K562 (cell line): Measurements from ENCODE around the gene CDT1. TPM values are rescaled to one million over a fixed set of nuclear protein-coding genes. Genes with fewer than 3 reads are reported as not detected.

ENCODE experiments used
- ATAC-seq: fragments of 200-7000 bp; cut with Tn5 transposase; 3 replicates; pipeline ENCODE4 v1.9.1; 2020; ENCODE audit warnings: moderate library complexity
- BruUV-seq: library from RNA; stranded (reverse); fragments of 400-500 nt; replicated peaks from 2 replicates; lab custom pipeline; 2021; lab: Mats Ljungman, UMichigan
- CTCF ChIA-PET: fragments of 300-600 bp; formaldehyde crosslinking; extraction: SDS; loops from one replicate; lab custom pipeline; 2021; ENCODE audit warnings: low intra/inter-chr PET ratio; lab: Yijun Ruan, JAX
- POLR2A ChIA-PET: fragments of 300-600, 350-650 bp; sonication (Branson Sonifier 250); formaldehyde crosslinking; extraction: SDS; loops from one replicate; lab custom pipeline; 2021; ENCODE audit warnings: antibody characterized with exemption, inconsistent platforms; lab: Yijun Ruan, JAX
- DNase-seq, 4 experiments: peaks; one replicate each; pipeline versions ENCODE4 v3.0.0 to v3.0.0-alpha.2; 2011 to 2018; ENCODE audit warnings: low spot score in 3 of 4, mixed read lengths in 3 of 4; ENCODE audit errors: extremely low read depth in 1 of 4
- FAIRE-seq: peaks from 2 replicates; lab custom pipeline; 2011; peaks lifted over from hg19 to GRCh38; lab: Jason Lieb, UNC
- H2AFZ ChIP-seq: 2 replicates; pipeline ENCODE4 v1.6.0; 2011; ENCODE audit warnings: low read depth, low read length, control low read depth, inconsistent platforms
- H3K27ac ChIP-seq: fragments of 200-600 bp; 3 replicates; pipeline ENCODE4 v1.8.0; 2011; ENCODE audit warnings: low read depth, mild to moderate bottlenecking, control low read depth, inconsistent platforms, low read length, moderate library complexity, mixed read lengths; ENCODE audit errors: extremely low read depth
- H3K27me3 ChIP-seq, 2 experiments: fragments of 300-600 bp in 1 of 2; 2 replicates in 1 of 2; 3 replicates in 1 of 2; pipeline versions ENCODE4 v1.6.0 to v1.8.0; 2011; ENCODE audit warnings: inconsistent platforms in 2 of 2, low read length in 2 of 2, mild to moderate bottlenecking in 1 of 2, mixed read lengths in 1 of 2, moderate library complexity in 1 of 2; ENCODE audit not compliant: control insufficient read depth in 2 of 2, insufficient read depth in 2 of 2
- H3K36me3 ChIP-seq: fragments of 300-600 bp; 3 replicates; pipeline ENCODE4 v1.8.0; 2011; ENCODE audit warnings: mild to moderate bottlenecking, low read length, inconsistent platforms; ENCODE audit not compliant: control insufficient read depth, insufficient read depth
- H3K4me1 ChIP-seq, 2 experiments: fragments of 200-600 bp in 1 of 2; replicated peaks in 1 of 2; 2 replicates in 1 of 2; 3 replicates in 1 of 2; pipeline versions ENCODE4 v1.5.1 to v1.8.0; 2011; ENCODE audit warnings: inconsistent platforms in 2 of 2, low read length in 2 of 2, mild to moderate bottlenecking in 1 of 2, mixed read lengths in 1 of 2, moderate library complexity in 1 of 2; ENCODE audit not compliant: control insufficient read depth in 2 of 2, insufficient read depth in 2 of 2
- H3K4me2 ChIP-seq: 2 replicates; pipeline ENCODE4 v1.6.1; 2011; ENCODE audit warnings: low read length, control low read depth, inconsistent platforms, mixed read lengths; ENCODE audit not compliant: insufficient read depth
- H3K4me3 ChIP-seq: fragments of 200-600 bp; sonication (generic), shearing (Covaris generic); 2 replicates; pipeline ENCODE4 v1.5.1; 2016; ENCODE audit warnings: control low read depth, inconsistent platforms
- H3K79me2 ChIP-seq: fragments of 200-600 bp; 3 replicates; pipeline ENCODE4 v1.8.0; 2011; ENCODE audit warnings: low read length, inconsistent platforms; ENCODE audit not compliant: control insufficient read depth, insufficient read depth
- H3K9ac ChIP-seq, 2 experiments: 2 replicates each; pipeline versions ENCODE4 v1.6.0 to v1.6.1; 2011; ENCODE audit warnings: low read depth in 2 of 2, low read length in 2 of 2, control low read depth in 1 of 2, inconsistent platforms in 1 of 2, mild to moderate bottlenecking in 1 of 2, mixed read lengths in 1 of 2; ENCODE audit not compliant: insufficient read depth in 1 of 2
- H3K9me1 ChIP-seq: one replicate; pipeline ENCODE4 v1.6.0; 2011; ENCODE audit warnings: inconsistent platforms, mild to moderate bottlenecking, low read length, moderate library complexity; ENCODE audit not compliant: control insufficient read depth, insufficient read depth
- H3K9me3 ChIP-seq: replicated peaks from 2 replicates; pipeline ENCODE4 v1.5.1; 2011; ENCODE audit warnings: low read depth, low read length, inconsistent platforms; ENCODE audit not compliant: control insufficient read depth, insufficient read depth
- H4K20me1 ChIP-seq: replicated peaks from 2 replicates; pipeline ENCODE4 v1.6.1; 2011; ENCODE audit warnings: low read length, inconsistent platforms, mixed read lengths; ENCODE audit not compliant: control insufficient read depth, insufficient read depth
- ATF7 ChIP-seq: fragments of 450-650 bp; IDR thresholded peaks from 2 replicates; pipeline ENCODE4 v1.7.1; 2014; ENCODE audit warnings: mild to moderate bottlenecking, moderate library complexity
- BDP1 ChIP-seq: IDR thresholded peaks from 3 replicates; pipeline ENCODE4 v1.6.1; 2011; ENCODE audit not compliant: insufficient read length, insufficient read depth
- ELF1 ChIP-seq: fragments of 200-800 bp; sonication (Bioruptor generic); IDR thresholded peaks from 2 replicates; pipeline ENCODE4 v1.6.1; 2016; ENCODE audit warnings: missing genetic modification characterization, missing compliant biosample characterization
- ZBTB34 ChIP-seq: fragments of 250-450 bp; sonication (Bioruptor Pico); IDR thresholded peaks from 2 replicates; pipeline ENCODE4 v1.8.0; 2021; ENCODE audit warnings: mild to moderate bottlenecking, moderate library complexity
- ZBTB43 ChIP-seq: sonication (generic); formaldehyde crosslinking; IDR thresholded peaks from 2 replicates; pipeline ENCODE4 v1.8.0; 2023; ENCODE audit warnings: mild to moderate bottlenecking, missing genetic modification reagents
- ZC3H4 ChIP-seq: sonication (generic); formaldehyde crosslinking; IDR thresholded peaks from 2 replicates; pipeline ENCODE4 v1.9.0; 2021; ENCODE audit warnings: missing genetic modification reagents, borderline replicate concordance
- ZNF282 ChIP-seq: sonication (generic); formaldehyde crosslinking; IDR thresholded peaks from 2 replicates; pipeline ENCODE4 v1.8.1; 2023; ENCODE audit warnings: missing genetic modification reagents
- ZNF696 ChIP-seq: fragments of 250-450 bp; sonication (Bioruptor Pico); conservative IDR thresholded peaks from 2 replicates; pipeline ENCODE4 v1.4.0; 2020; ENCODE audit warnings: mild to moderate bottlenecking, moderate library complexity
- WGBS: fragments of 100-300 bp; shearing (Covaris generic); methylation state at CpG from one replicate; pipeline ENCODE4 v1.1.6; 2016; ENCODE audit warnings: low coverage, mixed read lengths; ENCODE audit not compliant: insufficient coverage; ENCODE audit errors: missing lambda C conversion rate; 5-methylcytosine and 5-hydroxymethylcytosine counted together
- in situ Hi-C: fragments of 300-500 bp; cut with MboI; formaldehyde crosslinking; loops from 4 replicates; pipeline ENCODE4 v1.15.0; 2018; ENCODE audit warnings: inconsistent platforms, mixed read lengths
- intact Hi-C: fragments of 100-400 bp; cut with micrococcal nuclease; formaldehyde crosslinking; loops from 2 replicates; pipeline ENCODE4 v1.14.2; 2022
- polyA plus RNA-seq, 8 experiments: library from polyadenylated mRNA; depleted of rRNA in 4 of 8; stranded (reverse) in 5 of 8; unstranded in 3 of 8; fragments of >200 nt; fragmentation: Nextera tagmentation in 2 of 8; fragmentation: Illumina TruSeq in 1 of 8; extraction: Ambion mirVana in 2 of 8; extraction: Trizol in 1 of 8; gene quantifications; 2 replicates each; pipeline versions ENCODE4 v1.2.1 to v1.2.3, GENCODE V29; 2011 to 2014; ENCODE audit warnings: inconsistent platforms in 1 of 8, missing spikeins in 1 of 8
- total RNA-seq, 7 experiments: library from RNA; depleted of rRNA in 6 of 7; stranded (reverse); fragments of >200 nt in 6 of 7; fragmentation: Illumina TruSeq in 2 of 7; extraction: Trizol in 2 of 7; gene quantifications; 2 replicates each; pipeline versions ENCODE4 v1.2.1 to v1.2.3, GENCODE V29; 2011 to 2021; ENCODE audit warnings: low replicate concordance in 1 of 7
- TF ChIP-seq, protein P1 (sequence below): fragments of 450-650 bp; IDR thresholded peaks from 2 replicates; pipeline ENCODE4 v1.6.1; 2018; ENCODE audit not compliant: partially characterized antibody
- TF ChIP-seq, protein P2 (sequence below): fragments of 250-450 bp; sonication (Bioruptor Pico); IDR thresholded peaks from 2 replicates; pipeline ENCODE4 v1.5.0; 2021; ENCODE audit warnings: mild to moderate bottlenecking, moderate library complexity

The CDT1 gene
- total and polyA plus RNA-seq, 9 of the 15 experiments (the other 6 are each of a cell fraction or from before 2014, with no cell fraction given) = 0.92 to 178 (median 14.2) TPM

DNA sequence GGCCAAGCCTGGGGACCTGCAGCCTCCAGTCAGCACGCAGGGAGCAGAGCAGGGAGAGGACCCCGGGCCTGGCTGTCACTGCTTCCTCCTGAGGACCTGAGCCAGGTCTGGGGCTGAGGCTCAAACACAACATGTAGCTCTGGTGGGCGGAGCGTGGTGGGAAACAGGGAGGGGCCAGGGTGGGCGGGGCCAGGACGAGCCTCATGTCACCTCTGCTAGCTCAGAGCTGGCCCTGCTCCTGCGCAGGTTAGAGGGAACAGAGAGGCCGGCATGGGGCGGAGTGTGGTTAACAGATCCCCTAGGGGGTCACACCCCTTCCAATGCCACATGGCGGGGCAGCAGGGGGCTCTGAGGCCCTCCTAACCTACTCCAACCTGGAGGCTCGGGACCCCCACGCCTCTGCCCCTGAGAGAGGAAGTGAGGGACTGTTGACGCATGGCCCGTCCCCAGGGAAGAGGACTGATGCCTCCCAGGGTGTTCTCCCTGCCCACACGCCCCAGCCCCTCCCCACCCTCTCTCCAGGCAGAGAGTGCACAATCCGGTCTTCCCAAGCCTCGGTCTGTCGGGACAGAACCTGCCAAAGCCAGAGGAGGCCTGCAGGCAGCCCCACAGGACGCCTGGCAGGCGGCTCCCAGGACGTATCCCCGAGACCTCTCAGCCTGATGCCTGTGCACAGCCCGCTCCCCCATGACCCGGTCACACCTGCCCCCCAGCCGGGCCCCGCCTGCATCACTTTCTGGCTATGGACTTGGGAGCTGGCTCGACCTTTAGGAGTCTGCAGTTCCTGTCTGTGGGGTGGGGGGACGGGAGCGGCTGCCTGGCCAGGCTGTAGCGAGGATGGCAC lies 33.8 kb upstream of the CDT1 start:
- FAIRE-seq (peak; percentile 72), DNase-seq (peak; percentile 85 to 97 (median 90)), ATAC-seq (peak; percentile 63)
- TSS peak; percentile 74 for BruUV-seq
- Histone ChIP-seq H3K36me3 (peaks cover 66% of the 10 kb centered on the region), H3K27me3 (no peaks in the 10 kb centered on the region), H3K4me1 (peaks cover 72 to 99% of the 10 kb centered on the region in 2 experiments), H3K9me3 (no peaks in the 10 kb centered on the region), H2AFZ (no peak overlapping the region), H3K9ac (peak overlapping the region; percentile 71 to 95), H3K79me2 (peaks cover 99% of the 10 kb centered on the region), H4K20me1 (peaks cover 35% of the 10 kb centered on the region), H3K4me2 (peak overlapping the region; percentile 81), H3K9me1 (peaks cover 16% of the 10 kb centered on the region), H3K4me3 (peak overlapping the region; percentile 38), H3K27ac (peak overlapping the region; percentile 91)
- in situ Hi-C loops (no loop called here), intact Hi-C loops (loop anchor here (1.0 to 5.0 kb wide), 3 partner anchors 15 to 83 kb away; partner anchors contain the start of genes PIEZO1 and SNAI3)
- CTCF ChIA-PET = interaction anchor here (0.7 kb wide), 1 partner anchor 211 kb away, joined by 3 read pairs; no protein-coding TSS in a partner anchor
- POLR2A ChIA-PET = interaction anchor here (0.7 to 7.2 kb wide), 9 partner anchors 9 to 117 kb away, joined by 3 to 124 read pairs (median 4); no protein-coding TSS in a partner anchor
- WGBS = 4% methylated on average over 23 of the region's 30 CpGs
- TF ChIP-seq, protein P1, sequence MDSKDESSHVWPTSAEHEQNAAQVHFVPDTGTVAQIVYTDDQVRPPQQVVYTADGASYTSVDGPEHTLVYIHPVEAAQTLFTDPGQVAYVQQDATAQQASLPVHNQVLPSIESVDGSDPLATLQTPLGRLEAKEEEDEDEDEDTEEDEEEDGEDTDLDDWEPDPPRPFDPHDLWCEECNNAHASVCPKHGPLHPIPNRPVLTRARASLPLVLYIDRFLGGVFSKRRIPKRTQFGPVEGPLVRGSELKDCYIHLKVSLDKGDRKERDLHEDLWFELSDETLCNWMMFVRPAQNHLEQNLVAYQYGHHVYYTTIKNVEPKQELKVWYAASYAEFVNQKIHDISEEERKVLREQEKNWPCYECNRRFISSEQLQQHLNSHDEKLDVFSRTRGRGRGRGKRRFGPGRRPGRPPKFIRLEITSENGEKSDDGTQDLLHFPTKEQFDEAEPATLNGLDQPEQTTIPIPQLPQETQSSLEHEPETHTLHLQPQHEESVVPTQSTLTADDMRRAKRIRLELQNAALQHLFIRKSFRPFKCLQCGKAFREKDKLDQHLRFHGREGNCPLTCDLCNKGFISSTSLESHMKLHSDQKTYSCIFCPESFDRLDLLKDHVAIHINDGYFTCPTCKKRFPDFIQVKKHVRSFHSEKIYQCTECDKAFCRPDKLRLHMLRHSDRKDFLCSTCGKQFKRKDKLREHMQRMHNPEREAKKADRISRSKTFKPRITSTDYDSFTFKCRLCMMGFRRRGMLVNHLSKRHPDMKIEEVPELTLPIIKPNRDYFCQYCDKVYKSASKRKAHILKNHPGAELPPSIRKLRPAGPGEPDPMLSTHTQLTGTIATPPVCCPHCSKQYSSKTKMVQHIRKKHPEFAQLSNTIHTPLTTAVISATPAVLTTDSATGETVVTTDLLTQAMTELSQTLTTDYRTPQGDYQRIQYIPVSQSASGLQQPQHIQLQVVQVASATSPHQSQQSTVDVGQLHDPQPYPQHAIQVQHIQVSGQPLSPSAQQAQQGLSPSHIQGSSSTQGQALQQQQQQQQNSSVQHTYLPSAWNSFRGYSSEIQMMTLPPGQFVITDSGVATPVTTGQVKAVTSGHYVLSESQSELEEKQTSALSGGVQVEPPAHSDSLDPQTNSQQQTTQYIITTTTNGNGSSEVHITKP = no peak
- TF ChIP-seq ATF7 (0 out of 2 replicates have a peak, but pooled peaks have one; percentile 27), ELF1 (tag) (no peak), ZNF282 (no peak), ZNF696 (CRISPR knock-in tag) (no peak), ZC3H4 (CRISPR knock-in tag) (0 out of 2 replicates have a peak, but pooled peaks have one; percentile 67), ZBTB43 (CRISPR knock-in tag) (no peak), ZBTB34 (CRISPR knock-in tag) (no peak), BDP1 (no peak)
- TF ChIP-seq, protein P2, sequence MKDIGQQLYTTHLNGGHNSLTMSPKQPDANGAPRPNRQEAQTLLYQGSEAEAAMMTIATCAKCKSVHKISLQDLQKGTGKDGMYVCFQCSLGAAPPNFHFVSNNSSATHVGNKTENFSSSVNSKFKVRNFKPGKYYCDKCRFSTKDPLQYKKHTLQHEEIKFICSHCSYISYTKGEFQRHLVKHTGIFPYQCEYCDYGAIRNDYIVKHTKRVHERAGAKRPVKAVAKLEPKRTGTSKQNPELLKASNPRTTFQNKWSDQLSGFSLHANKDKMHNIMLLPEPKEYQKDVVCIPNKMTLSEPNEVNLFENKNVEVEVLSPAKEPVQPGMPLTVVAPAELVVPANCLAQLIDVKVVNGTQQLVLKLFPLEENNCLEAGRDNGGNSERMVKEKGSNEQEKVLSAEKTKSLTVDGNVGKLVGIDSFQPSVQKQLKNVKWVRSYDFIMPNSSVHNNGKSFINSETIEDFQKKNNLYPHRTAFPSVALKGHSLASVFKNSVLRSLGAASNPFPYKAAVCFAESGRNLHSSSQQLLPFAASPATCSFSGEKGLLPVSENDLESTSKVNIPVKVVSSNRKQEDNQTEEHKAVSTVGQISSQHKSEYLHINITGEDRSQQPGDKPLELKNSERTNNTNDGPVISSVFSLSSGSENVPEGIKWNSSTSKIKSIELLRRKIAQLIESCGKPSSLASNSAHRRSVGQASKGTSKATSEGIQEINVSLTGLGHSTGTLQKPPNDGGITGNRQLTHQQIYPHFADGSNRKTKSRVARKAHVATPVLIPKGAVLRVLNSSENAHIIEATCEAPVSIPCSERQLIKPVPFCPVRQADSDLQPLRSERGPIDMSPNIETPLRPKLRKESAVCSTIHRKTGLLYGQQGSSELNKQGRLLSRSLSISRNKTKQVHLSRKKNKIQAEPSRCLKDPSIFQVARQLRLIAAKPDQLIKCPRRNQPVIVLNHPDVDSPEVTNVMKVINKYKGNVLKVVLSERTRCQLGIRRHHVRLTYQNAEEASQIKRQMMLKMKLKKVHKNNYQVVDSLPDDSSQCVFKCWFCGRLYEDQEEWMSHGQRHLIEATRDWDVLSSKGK (CRISPR knock-in tag) = no peak
